Astrocyte of the spinal cord (primary cell): ENCODE results near the gene KIF14.

Experiments
- DNase-seq: peaks from one replicate; pipeline ENCODE4 v3.0.0; 2011; ENCODE audit warnings: low read depth, low spot score
- H3K4me3 ChIP-seq: 2 replicates; pipeline ENCODE4 v1.5.1; 2011; ENCODE audit warnings: low read depth, mild to moderate bottlenecking, low read length, moderate library complexity
- in situ Hi-C: cut with HindIII; loops from 2 replicates; pipeline ENCODE4 v1.10.0; 2017; ENCODE audit warnings: low sequenced_read_pairs
- TF ChIP-seq, protein P1 (sequence below): IDR thresholded peaks from 2 replicates; pipeline ENCODE4 v1.5.1; 2012; ENCODE audit warnings: low read depth, mild to moderate bottlenecking, low read length, inconsistent platforms

Gene KIF14

DNA sequence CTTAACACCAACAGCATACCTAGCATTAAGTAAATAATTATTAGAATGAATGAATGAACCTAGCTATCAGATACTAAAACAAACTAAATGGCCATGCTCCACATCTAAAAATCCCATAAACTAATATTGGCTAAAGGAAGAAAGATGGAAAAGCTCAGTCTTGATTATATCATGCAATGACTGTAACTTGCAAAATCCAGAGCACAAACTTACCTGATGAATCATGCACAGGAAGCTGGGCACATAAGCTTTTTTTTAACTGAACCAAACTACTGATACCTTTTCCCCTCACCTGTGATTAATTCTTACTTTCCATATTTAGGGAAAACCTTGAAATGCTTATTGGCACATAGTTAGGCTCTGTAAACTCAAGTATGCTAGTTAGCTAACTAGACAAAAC lies 70.2 kb downstream of the KIF14 start:
- DNase-seq, result no peak
- TF ChIP-seq, protein P1, sequence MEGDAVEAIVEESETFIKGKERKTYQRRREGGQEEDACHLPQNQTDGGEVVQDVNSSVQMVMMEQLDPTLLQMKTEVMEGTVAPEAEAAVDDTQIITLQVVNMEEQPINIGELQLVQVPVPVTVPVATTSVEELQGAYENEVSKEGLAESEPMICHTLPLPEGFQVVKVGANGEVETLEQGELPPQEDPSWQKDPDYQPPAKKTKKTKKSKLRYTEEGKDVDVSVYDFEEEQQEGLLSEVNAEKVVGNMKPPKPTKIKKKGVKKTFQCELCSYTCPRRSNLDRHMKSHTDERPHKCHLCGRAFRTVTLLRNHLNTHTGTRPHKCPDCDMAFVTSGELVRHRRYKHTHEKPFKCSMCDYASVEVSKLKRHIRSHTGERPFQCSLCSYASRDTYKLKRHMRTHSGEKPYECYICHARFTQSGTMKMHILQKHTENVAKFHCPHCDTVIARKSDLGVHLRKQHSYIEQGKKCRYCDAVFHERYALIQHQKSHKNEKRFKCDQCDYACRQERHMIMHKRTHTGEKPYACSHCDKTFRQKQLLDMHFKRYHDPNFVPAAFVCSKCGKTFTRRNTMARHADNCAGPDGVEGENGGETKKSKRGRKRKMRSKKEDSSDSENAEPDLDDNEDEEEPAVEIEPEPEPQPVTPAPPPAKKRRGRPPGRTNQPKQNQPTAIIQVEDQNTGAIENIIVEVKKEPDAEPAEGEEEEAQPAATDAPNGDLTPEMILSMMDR, result no peak
- in situ Hi-C loops, result no loop called here
- no peak overlapping the region for H3K4me3 ChIP-seq

DNA sequence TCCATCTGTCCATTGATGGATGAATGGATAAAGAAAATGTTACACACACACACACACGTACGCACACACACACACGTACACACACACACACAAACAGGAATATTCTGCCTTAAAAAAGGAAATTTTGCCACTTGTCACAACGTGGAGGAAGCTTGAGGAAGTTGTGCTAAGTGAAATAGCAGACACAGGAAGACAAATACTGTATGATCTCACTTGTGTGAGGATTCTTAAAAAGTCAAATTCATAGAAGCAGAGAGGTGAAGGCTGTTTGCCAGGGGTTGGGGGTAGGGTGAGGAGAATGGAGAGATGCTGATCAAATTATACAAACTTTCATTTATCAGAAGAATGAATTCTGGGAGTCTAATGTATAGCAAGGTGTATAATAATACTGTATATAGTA lies 73.2 kb downstream of the KIF14 start:
- no peak overlapping the region for H3K4me3 ChIP-seq
- no peak for DNase-seq
- TF ChIP-seq, protein P1, result no peak
- in situ Hi-C loops, result no loop called here

DNA sequence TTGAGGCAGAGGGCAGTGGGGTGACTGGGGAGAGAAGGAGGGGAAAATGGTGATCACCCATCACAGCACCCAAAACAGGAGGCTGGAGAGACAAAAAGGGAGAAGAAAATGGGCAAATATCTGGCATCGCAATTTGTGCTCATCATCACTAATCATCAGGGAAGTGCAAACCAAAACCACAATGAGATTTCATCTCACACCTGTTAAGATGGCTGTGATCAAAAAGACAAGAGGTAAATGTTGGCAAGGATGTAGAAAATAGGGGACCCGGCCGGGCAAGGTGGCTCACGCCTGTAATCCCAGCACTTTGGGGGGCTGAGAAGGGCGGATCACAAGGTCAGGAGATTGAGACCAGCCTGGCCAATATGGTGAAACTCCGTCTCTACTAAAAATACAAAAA lies 74.0 kb downstream of the KIF14 start:
- in situ Hi-C loops, result no loop called here
- TF ChIP-seq, protein P1, result no peak
- no peak overlapping the region for H3K4me3 ChIP-seq
- DNase-seq, result no peak

DNA sequence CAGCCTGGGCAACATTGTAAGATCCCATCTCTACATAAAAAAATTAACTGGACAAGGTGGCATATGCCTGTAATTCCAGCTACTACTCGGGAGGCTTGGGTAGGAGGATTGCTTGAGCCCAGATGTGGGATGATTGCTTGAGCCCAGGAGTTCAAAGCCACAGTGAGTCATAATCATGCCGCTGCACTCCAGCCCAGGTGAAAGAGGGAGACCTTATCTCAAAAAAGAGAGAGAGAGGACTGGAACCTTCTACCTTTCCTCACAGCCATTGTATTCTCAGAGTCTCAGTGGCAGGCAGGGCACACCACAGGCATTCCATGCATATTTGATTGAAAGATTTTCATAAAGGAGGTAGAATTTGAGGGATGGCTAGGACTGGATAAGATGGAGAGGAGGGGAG lies 78.4 kb downstream of the KIF14 start:
- no peak overlapping the region for H3K4me3 ChIP-seq
- in situ Hi-C loops, result no loop called here
- no peak for DNase-seq
- TF ChIP-seq, protein P1, result no peak

DNA sequence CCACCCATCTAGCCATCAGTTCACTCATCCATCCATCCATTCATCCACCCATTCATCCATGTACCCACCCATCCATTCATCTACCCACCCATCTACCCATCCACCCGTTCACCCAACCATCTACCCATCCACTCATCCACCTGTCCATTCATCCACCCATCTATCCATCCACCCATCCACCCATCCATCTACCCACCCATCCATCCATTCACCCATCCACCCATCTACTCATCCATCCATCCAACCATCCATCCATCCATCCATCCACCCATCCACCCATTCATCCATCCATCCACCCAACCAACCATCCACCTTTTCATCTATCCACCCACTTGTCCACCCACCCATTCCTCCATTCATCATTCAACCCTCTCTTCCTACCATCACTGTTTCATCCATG lies 80.3 kb downstream of the KIF14 start:
- in situ Hi-C loops, result no loop called here
- H3K4me3 ChIP-seq, result no peak overlapping the region
- DNase-seq, result no peak
- TF ChIP-seq, protein P1, result no peak

DNA sequence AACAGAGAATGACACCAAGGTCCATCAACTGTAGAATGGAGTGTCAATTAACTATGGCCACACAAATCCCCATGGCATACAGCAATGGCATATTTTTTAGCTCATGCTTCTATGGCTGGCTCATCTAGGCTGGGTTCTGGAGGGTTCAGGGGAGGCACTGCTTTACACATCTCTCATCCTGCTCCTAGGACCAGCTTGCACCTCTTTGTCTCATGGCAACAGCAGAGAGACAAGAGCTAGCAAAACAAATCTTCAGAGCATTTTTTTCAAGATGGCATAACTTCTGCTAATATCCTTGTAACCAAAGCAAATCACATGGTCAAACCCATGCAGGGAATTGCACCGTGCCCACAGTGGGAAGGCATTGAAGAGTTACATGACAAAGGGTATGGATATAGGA lies 82.4 kb downstream of the KIF14 start:
- TF ChIP-seq, protein P1, result no peak
- DNase-seq, result no peak
- in situ Hi-C loops, result no loop called here
- no peak overlapping the region for H3K4me3 ChIP-seq

DNA sequence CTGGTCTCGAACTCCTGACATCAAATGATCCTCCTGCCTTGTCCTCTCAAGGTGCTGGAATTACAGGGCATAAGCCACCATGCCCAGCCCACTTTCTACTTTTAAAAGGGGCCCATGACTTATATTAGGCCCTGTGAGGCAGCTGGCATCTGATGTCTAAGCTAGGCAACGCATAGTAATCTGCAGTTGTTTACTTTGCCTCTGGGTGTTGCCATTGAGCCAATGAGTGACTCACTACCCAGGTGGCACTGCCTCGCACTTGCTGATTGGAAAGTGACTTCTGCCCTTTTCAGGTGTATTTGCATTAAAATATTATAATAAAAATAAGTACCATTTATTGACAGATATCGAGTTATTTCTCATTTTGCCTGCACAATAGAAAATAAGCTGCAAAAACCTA lies 84.9 kb downstream of the KIF14 start:
- DNase-seq, result no peak
- H3K4me3 ChIP-seq, result no peak overlapping the region
- in situ Hi-C loops, result no loop called here
- TF ChIP-seq, protein P1, result peak; percentile 19
